ENCODE results near the gene IGLL5.

Gene IGLL5

GRCh38 chr22:22912988-22913253 lies 25.3 kb downstream of the IGLL5 start:
- DNase-seq (ENCODE audit: low read depth) = no peak
- TF ChIP-seq CTCF (conservative IDR thresholded peaks at IDR 0.05; ENCODE audit: low read length) = no peak
- H3K4me3 ChIP-seq (ENCODE audit: low read length) = no peak overlapping the region

GRCh38 chr22:22913989-22914388 lies 26.4 kb downstream of the IGLL5 start:
- no peak for DNase-seq (ENCODE audit: low read depth)
- no peak overlapping the region for H3K4me3 ChIP-seq (ENCODE audit: low read length)
- no peak for TF ChIP-seq CTCF (conservative IDR thresholded peaks at IDR 0.05; ENCODE audit: low read length)

GRCh38 chr22:22914726-22915669 lies 27.4 kb downstream of the IGLL5 start:
- no peak for TF ChIP-seq CTCF (conservative IDR thresholded peaks at IDR 0.05; ENCODE audit: low read length)

GRCh38 chr22:22915670-22916035 lies 28.0 kb downstream of the IGLL5 start:
- no peak for DNase-seq (ENCODE audit: low read depth)
- no peak overlapping the region for H3K4me3 ChIP-seq (ENCODE audit: low read length)
- TF ChIP-seq CTCF (conservative IDR thresholded peaks at IDR 0.05; ENCODE audit: low read length) = no peak

More at GRCh38 chr22:22914726-22915669, 27.4 kb downstream of the IGLL5 start:
- H3K4me3 ChIP-seq (ENCODE audit: low read length) = no peak overlapping the region
- no peak for DNase-seq (ENCODE audit: low read depth)

GRCh38 chr22:22916215-22916951 lies 28.8 kb downstream of the IGLL5 start:
- DNase-seq (ENCODE audit: low read depth) = no peak
- no peak overlapping the region for H3K4me3 ChIP-seq (ENCODE audit: low read length)
- TF ChIP-seq CTCF (conservative IDR thresholded peaks at IDR 0.05; ENCODE audit: low read length) = no peak

- no peak overlapping the region for H3K4me3 ChIP-seq (ENCODE audit: low read length)
- no peak for TF ChIP-seq CTCF (conservative IDR thresholded peaks at IDR 0.05; ENCODE audit: low read length)
- DNase-seq (ENCODE audit: low read depth) = no peak
Observed at GRCh38 chr22:22916952-22917290, 29.3 kb downstream of the IGLL5 start.

- H3K4me3 ChIP-seq (ENCODE audit: low read length) = no peak overlapping the region
- no peak for TF ChIP-seq CTCF (conservative IDR thresholded peaks at IDR 0.05; ENCODE audit: low read length)
- DNase-seq (ENCODE audit: low read depth) = no peak
Observed at GRCh38 chr22:22917377-22917776, 29.8 kb downstream of the IGLL5 start.

Data from AG10803 (cell line).